GM18526 (cell line): ENCODE data around the gene NXPH1.

Experiments
- POLR2A ChIP-seq: IDR thresholded peaks from 3 replicates; pipeline ENCODE4 v1.6.1; 2011; ENCODE audit not compliant: insufficient read length; ENCODE audit errors: extremely low read depth

Gene NXPH1

DNA sequence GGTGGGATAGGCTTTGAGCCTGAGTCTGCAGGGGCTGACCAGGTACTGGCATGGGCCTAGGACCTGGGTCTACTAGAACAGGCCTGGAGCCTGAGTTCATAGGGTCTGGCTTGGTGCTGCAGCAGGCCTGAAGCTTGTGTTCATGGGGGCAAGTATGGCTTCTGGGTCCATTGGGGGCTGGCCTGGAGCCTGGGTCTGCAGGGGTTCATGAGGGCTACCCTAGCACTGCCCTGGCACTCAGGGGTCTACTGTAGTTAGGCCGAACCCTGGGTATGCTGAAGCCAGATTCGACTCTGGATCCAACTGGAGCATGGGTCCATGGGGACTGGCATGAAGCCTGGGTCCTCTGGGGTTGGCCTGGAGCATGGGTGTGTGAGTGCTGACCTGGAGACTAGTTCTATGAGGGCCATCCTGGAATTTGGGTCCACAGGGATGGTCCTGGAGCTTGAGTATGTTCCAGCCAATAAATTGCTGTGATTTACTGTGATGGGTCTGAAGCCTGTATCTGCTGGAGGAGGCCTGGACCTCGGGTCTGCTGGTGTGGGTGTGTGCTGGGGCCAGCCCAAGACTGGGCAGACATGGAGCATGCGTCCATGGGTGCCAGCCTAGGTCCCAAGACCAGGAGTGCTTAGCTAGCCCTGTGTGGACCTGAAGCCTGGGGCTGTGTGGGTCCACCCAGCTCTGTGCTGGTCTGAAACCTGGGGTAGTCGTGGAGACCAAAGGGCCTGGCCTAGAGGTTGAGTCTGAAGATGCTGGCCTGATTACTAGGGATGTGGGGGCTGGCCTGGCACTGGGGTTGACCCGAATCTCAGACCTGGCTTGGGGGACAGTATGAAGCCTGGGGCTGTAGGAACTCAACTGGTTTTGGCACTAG is 235.5 kb downstream of the NXPH1 start:
- no peak for TF ChIP-seq POLR2A

DNA sequence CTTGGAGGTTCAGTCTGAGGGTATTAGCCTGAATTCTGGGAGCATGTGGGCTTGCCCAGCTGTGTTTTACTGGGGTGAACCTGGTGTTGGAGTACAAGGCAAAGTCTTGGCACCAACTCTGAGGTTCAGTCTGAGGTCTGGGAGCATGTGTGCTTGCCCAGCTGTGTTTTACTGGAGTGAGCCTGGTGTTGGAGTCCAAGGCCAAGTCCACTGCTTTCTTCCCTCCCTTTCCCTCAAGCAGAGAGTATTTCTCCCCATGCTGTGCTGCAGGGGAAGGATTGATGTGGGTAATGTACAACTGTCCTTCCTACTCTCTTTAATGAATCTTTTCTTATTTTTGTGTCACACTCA is 236.1 kb downstream of the NXPH1 start:
- no peak for TF ChIP-seq POLR2A

DNA sequence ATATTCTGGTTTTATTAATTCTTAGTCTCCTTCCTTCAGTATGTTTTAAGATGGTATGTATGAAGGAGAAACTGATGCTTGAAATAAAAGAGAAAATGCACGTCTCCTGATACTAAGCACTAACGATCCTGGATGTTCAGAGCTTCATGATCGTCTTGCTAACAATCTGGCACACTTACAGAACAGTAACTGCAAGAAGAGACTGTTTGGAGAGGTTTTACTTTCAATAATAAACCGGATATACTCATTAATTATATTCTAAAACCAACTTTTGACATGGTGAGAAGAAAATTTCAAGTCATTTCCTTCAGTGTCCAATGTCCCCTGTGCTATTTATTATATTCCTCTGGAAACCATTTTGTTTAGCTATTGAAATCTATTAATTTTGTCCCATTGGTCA is 251.0 kb downstream of the NXPH1 start:
- no peak for TF ChIP-seq POLR2A

DNA sequence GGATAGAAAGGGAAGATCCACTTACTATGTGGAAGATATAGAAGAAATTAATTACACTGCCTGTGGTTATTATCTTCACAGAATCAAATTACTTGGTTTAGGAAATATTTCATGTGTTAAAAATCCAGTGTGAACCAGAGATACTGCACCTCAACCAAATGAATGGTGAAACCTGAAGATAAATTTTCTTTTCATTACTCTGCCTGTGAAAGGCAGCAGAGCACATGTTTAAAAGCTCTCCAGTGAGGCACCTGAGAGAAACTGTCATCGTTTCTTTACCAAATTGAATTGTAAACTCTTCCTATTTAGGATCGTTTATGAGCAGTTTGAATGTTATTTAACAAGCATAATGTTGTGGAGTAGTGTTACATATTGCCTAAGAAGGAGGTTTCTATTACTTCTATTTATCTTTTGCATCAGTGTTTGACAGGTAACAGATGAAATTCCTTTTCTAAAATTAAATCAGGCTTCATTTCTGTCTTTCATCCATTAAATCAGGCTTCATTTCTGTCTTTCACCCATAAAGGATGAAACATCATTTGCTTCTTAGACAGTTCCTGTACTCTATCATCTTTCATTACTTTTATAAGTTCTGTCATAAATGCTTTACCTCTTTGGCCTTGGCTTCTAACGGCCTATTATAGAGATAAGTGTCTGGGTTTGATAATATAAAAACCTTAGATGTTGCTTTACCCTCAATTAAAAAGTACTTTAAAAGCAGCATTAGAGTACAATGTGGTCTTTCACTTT is 266.6 kb downstream of the NXPH1 start:
- TF ChIP-seq POLR2A = no peak

DNA sequence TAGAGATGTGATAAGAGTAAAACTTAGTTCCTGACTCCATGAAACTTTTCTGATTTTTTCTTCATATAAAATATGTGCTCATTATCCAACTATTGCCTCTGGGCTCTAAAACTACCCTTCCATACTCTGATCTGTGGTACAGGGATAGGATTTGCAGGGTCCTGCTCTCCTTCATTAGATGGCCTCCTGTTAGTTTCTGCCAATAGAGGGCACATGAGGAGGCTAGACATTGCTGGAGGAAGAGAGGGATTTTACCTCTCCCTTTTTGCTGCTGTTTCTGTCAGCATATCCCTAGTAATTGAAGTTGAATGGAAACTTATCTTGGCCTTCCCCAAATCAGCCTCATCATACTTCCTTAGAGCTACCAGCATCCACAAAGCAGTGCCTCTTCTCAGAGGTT is 269.4 kb downstream of the NXPH1 start:
- TF ChIP-seq POLR2A = no peak

DNA sequence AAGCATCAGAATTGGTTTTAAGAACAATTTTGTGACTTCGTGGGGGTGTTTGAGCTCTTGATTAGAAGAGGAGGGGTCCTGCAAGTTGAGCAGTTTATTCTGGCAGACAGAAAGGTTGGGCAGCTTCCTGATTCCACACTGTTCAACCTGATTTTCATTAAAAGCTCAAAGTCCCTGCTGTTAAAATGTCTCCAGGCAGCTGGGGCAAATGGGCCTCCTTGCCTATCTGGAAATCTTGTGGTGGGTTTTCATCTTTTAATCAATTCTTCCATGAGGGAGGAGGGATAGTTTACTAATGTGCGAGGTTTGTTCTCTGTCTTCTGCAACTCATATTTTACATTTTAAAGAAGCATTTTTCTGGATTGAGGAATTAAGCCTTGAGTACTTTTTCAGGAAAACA is 276.7 kb downstream of the NXPH1 start:
- no peak for TF ChIP-seq POLR2A

DNA sequence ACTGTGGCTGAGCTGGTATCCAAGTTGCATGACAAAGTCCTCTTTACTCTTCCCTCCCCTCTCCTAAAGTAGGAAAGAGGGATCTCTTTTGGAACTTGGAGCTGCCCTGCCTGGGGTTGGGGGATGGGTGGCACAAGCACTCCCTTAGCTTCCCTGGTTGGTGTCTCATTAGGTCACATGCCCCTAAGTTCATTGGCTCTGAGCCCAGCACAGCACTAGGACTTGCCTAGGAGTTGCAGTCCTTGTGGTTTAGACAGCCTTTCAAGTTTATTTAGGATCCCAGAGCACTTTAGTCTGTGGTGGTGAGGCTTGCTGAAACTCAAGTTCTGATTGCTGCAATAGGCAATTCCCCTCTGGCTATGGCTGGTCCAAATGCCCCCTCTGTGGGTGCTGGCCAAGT is 281.4 kb downstream of the NXPH1 start:
- TF ChIP-seq POLR2A = no peak

DNA sequence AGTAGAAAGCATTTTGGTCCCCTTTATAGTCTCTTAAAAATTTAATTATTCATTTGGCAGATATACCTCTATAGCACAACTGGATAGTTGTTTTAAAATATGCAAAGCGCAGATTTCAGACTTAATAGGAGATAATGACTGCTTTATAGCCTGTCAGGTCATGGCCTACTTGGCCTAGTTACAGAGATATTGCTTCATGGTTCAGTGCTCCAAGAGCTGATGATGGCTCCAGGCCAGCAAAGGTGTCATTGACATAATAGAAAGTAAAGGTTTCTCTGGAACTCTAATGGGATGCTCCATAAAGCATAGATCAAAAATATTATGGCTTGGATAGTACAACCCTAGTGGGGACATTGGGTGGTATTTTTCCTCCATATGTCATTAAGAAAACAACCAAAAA is 285.7 kb downstream of the NXPH1 start:
- no peak for TF ChIP-seq POLR2A

DNA sequence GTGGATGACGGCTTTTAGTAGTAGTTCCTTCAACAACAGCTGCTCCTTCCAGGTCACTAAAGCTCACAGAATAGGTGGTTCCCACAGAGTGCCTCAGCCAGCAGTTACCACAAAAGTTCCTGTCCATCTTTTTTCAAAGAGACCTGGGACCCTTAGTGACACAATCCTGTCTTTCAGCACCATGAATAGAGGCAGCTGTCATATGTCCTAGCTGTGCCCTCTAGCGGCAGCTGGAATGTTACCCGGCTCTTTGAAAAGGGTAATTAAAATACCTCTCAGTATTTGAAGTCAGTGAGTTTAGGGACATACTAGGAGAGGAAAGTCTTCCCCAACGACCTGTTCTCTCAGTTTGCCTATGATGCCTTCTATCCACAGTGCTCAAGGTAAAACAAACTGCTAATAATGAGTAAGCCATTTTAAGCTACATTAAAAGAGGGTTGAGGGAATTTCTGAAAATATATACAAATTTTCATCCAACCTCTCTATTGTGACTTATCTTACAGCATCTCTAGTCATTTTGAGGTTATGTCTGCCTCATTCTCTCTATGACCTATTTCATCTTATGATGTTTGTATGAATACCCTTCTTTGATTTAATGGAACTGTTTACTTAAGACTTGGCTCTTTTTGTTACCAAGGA is 290.8 kb downstream of the NXPH1 start:
- TF ChIP-seq POLR2A = no peak

DNA sequence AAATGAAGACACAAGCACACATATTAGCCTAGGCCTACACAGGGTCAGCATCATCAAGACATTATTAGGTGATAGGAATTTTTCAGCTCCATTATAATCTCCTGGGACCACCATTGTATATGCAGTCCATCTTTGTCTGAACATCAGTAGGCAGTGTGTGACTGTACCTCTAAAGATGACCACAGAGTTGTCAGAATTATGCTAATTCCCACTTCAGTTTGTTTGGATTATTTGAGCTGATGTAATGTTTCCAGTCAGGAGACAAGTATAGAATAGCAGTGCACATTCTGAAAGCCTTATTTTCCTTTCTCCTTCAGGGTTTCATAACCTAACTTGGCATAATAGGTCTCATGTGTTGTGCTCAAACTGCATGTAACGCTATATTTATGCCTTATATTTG is 306.4 kb downstream of the NXPH1 start:
- TF ChIP-seq POLR2A = no peak

DNA sequence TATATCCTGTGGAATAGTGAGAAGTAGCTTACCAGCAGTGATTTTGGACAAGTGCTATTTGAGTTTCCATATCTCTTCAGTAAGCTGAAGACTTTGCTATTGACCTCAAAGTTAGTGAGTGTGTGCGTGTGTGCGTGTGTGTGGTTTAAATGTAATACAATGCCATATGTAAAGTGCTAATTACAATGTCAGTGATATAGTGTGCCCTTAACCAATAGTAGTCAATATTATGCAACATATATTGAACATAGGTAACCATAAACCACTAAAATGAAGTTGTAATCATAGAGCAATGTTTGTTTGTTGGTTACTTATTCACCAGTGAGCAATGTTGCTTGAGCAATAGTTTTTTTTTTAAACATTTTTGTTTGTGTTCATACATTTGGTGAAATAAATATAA is 309.4 kb downstream of the NXPH1 start:
- no peak for TF ChIP-seq POLR2A

DNA sequence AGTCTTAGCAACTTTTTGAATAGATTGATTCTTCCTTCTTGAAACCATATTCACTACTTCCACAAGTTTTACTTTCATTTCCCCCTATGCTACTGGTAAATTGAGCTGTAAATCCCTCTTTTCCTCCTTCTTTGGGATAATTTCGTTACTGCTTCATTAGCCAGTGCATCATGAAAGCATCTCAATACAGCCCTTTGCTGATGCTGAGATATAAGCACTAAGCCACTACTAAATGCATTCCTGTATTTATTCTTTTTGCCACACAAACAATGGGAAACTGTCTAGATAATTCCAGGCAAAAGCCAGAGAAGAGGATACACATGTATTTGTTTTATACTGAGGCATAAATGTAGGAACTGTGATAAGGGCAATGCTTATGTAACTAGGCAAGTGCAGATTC is 313.9 kb downstream of the NXPH1 start:
- no peak for TF ChIP-seq POLR2A

DNA sequence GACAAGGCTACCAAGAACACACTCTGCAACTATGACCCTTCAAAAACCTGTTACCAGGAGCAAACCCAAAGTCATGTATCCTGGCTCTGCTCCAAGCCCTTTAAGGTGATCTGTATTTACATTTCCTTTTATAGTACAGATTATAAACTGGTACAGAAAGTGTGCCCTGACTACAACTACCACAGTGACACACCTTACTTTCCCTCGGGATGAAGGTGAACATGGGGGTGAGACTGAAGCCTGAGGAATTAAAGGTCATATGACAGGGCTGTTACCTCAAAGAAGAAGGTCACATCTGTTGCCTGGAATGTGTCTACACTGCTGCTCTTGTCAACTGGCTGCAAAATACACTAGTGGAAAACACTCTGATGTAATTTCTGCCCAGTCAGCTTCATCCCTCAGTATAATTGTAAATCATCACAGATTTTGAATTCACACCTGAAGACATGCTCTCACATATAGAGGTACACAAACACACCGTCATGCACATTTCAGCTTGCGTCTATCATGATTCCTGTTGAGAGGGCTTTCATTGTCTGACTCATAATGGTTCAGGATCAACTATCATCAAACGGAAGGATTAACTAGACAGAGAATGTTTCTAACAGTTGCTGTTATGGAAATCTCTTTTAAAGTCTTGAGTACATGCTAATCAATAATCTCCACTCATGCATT is 318.3 kb downstream of the NXPH1 start:
- TF ChIP-seq POLR2A = no peak

DNA sequence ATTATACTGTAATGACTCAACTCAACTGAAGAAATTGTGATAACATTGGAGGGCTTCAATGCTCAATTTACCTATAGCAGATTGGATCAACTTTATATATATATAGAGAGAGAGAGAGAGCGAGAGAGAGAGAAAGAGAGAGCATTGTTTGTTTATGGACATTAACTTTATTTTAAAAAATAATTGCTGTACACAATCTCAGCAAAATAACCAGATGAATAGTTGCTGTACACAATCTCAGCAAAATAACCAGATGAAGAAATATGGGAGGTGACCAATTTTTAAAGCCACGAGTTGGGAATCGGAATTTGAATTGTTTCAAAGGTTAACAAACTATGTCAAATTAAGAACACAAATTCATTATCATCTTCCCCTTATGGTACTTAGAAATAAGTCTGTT is 319.9 kb downstream of the NXPH1 start:
- no peak for TF ChIP-seq POLR2A

DNA sequence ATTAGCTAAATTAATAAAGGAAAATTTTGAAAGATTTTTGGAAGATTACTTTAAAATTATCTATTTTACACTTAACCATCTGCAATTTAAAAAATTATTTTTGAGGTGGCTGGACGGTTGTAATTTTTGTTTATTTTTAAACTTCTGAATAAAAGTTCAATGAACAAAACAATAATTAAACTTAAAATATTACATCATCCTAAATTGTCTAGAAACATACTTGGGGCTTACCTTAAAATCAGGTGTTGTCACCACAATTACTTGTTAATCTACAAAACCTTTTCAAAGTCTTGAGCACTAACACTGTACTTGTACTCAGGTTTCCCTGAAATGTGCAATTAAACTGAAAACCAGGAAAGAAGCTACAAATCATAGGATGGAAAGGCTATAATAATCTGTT is 328.3 kb downstream of the NXPH1 start:
- no peak for TF ChIP-seq POLR2A

DNA sequence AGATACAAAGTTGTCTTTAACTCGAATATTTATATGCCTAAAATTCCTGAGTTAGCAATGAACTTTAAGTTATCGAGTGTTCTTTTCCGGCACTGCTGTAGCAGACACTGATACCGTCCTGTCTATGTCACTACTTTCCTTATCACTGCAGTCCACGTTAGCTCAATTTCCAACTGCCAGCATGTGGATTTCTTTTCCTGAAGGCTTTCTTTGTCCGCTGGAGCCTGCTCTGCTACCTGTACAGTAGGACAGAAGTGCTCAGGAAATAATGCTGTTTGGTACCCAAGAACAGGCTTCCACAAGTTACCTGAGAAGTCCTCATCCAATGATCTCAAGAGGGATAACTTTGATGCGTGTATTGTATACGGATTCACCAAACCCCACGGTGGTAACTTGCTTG is 329.4 kb downstream of the NXPH1 start:
- TF ChIP-seq POLR2A = no peak
